Ovary (tissue), 3 donors: Measurements from ENCODE around the gene CLTRN.
"Not testable (repeated sequence)": the region's sequence is repeated elsewhere in the genome, so short reads cannot be mapped to it uniquely, and the experiment has no call there.

Experiments used
- EP300 ChIP-seq: sonication (generic); formaldehyde crosslinking; IDR thresholded peaks from one replicate; pipeline ENCODE4 v1.6.1; 2017; ENCODE audit warnings: antibody characterized with exemption
- TF ChIP-seq, protein P1 (sequence below), 3 donors: fragments of 450-650 bp in 2 of 3; fragments of 200-600 bp in 1 of 3; IDR thresholded peaks; one replicate each; pipeline versions ENCODE4 v1.5.1 to v1.8.0; 2016 to 2022; ENCODE audit warnings: antibody characterized with exemption in 3 of 3, mild to moderate bottlenecking in 1 of 3
- donor health status: DM: no; HTN: no; CAD: no.

GRCh38 chrX:15654804-15655203 is 9.8 kb downstream of the CLTRN start:
- TF ChIP-seq, protein P1, sequence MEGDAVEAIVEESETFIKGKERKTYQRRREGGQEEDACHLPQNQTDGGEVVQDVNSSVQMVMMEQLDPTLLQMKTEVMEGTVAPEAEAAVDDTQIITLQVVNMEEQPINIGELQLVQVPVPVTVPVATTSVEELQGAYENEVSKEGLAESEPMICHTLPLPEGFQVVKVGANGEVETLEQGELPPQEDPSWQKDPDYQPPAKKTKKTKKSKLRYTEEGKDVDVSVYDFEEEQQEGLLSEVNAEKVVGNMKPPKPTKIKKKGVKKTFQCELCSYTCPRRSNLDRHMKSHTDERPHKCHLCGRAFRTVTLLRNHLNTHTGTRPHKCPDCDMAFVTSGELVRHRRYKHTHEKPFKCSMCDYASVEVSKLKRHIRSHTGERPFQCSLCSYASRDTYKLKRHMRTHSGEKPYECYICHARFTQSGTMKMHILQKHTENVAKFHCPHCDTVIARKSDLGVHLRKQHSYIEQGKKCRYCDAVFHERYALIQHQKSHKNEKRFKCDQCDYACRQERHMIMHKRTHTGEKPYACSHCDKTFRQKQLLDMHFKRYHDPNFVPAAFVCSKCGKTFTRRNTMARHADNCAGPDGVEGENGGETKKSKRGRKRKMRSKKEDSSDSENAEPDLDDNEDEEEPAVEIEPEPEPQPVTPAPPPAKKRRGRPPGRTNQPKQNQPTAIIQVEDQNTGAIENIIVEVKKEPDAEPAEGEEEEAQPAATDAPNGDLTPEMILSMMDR (IDR thresholded peaks at IDR 0.05) = not testable (repeated sequence)
- not testable (repeated sequence) for TF ChIP-seq EP300
